Measurements from ENCODE around the gene PA2G4.
A peak's percentile ranks its signal among the peaks of the same experiment; 100 is the strongest.
"Not testable (repeated sequence)": the region's sequence is repeated elsewhere in the genome, so short reads cannot be mapped to it uniquely, and the experiment has no call there.

PA2G4 gene

GRCh38 chr12:56104109-56104814 lies at the start of gene PA2G4:
Gene PA2G4 (plus strand): TSS chr12:56104559. CDS start chr12:56104738, 179 bp downstream.
- peak; percentile 99 for DNase-seq

GRCh38 chr12:56059964-56060363 lies 44.4 kb upstream of the PA2G4 start:
- DNase-seq, result not testable (repeated sequence)

GRCh38 chr12:56061982-56062381 lies 42.4 kb upstream of the PA2G4 start:
- no peak for DNase-seq

GRCh38 chr12:56062996-56063395 lies 41.4 kb upstream of the PA2G4 start:
- DNase-seq, result no peak

- no peak for DNase-seq
These were observed 32.7 kb upstream of the PA2G4 start for GRCh38 chr12:56071648-56072047.

GRCh38 chr12:56074396-56074795 lies 30.0 kb upstream of the PA2G4 start:
- no peak for DNase-seq

- not testable (repeated sequence) for DNase-seq
These were observed 26.4 kb upstream of the PA2G4 start for GRCh38 chr12:56077966-56078365.

GRCh38 chr12:56078427-56078826 lies 25.9 kb upstream of the PA2G4 start:
- no peak for DNase-seq

- DNase-seq, result peak; percentile 57
These were observed 25.2 kb upstream of the PA2G4 start for GRCh38 chr12:56078931-56079722.

GRCh38 chr12:56079723-56080555 lies 24.4 kb upstream of the PA2G4 start, which contains the start of gene ERBB3:
Gene ERBB3 (plus strand): TSS chr12:56080165. CDS start chr12:56080301, 136 bp downstream.
- peak; percentile 55 for DNase-seq

GRCh38 chr12:56080556-56081138 lies 23.7 kb upstream of the PA2G4 start:
- DNase-seq, result no peak

GRCh38 chr12:56081393-56082347 lies 22.7 kb upstream of the PA2G4 start:
- DNase-seq, result no peak

GRCh38 chr12:56082382-56082781 lies 22.0 kb upstream of the PA2G4 start:
- no peak for DNase-seq

- DNase-seq, result no peak
These were observed 21.4 kb upstream of the PA2G4 start for GRCh38 chr12:56082967-56083366.

- no peak for DNase-seq
These were observed 19.3 kb upstream of the PA2G4 start for GRCh38 chr12:56084958-56085543.

GRCh38 chr12:56086096-56086495 lies 18.3 kb upstream of the PA2G4 start:
- no peak for DNase-seq

GRCh38 chr12:56086608-56087007 lies 17.8 kb upstream of the PA2G4 start:
- DNase-seq, result no peak

GRCh38 chr12:56087220-56087619 lies 17.1 kb upstream of the PA2G4 start:
- DNase-seq, result no peak

- no peak for DNase-seq
These were observed 6.6 kb upstream of the PA2G4 start for GRCh38 chr12:56097738-56098137.

GRCh38 chr12:56098592-56098991 lies 5.8 kb upstream of the PA2G4 start:
- no peak for DNase-seq

GRCh38 chr12:56099787-56100186 lies 4.6 kb upstream of the PA2G4 start:
- DNase-seq, result no peak
